ENCODE results near the gene FAM120AOS.

Gene FAM120AOS

GRCh38 chr9:93453047-93453914, at the start of gene FAM120AOS:
Gene FAM120AOS (minus strand): TSS chr9:93453581. CDS start chr9:93452709, 872 bp downstream.
- peak; percentile 96 for DNase-seq (ENCODE audit: low read depth)
- no peak for TF ChIP-seq CTCF (IDR thresholded peaks at IDR 0.05; ENCODE audit: low read length, missing control alignments)
- H3K4me3 ChIP-seq (replicated peaks; ENCODE audit: low read depth, low read length): peak within 1 kb of the TSS; percentile 90

GRCh38 chr9:93501406-93501805, 48.0 kb upstream of the FAM120AOS start:
- peak overlapping the region; percentile 18 for H3K4me3 ChIP-seq (replicated peaks; ENCODE audit: low read depth, low read length)
- DNase-seq (ENCODE audit: low read depth): no peak
- TF ChIP-seq CTCF (IDR thresholded peaks at IDR 0.05; ENCODE audit: low read length, missing control alignments): no peak

GRCh38 chr9:93500571-93501298, 47.4 kb upstream of the FAM120AOS start:
- no peak overlapping the region for H3K4me3 ChIP-seq (replicated peaks; ENCODE audit: low read depth, low read length)
- TF ChIP-seq CTCF (IDR thresholded peaks at IDR 0.05; ENCODE audit: low read length, missing control alignments): no peak
- no peak for DNase-seq (ENCODE audit: low read depth)

GRCh38 chr9:93496285-93496684, 42.9 kb upstream of the FAM120AOS start:
- no peak for TF ChIP-seq CTCF (IDR thresholded peaks at IDR 0.05; ENCODE audit: low read length, missing control alignments)
- H3K4me3 ChIP-seq (replicated peaks; ENCODE audit: low read depth, low read length): no peak overlapping the region
- DNase-seq (ENCODE audit: low read depth): no peak

GRCh38 chr9:93493949-93494348, 40.6 kb upstream of the FAM120AOS start:
- no peak overlapping the region for H3K4me3 ChIP-seq (replicated peaks; ENCODE audit: low read depth, low read length)
- TF ChIP-seq CTCF (IDR thresholded peaks at IDR 0.05; ENCODE audit: low read length, missing control alignments): no peak
- DNase-seq (ENCODE audit: low read depth): no peak

- H3K4me3 ChIP-seq (replicated peaks; ENCODE audit: low read depth, low read length): no peak overlapping the region
- no peak for DNase-seq (ENCODE audit: low read depth)
- no peak for TF ChIP-seq CTCF (IDR thresholded peaks at IDR 0.05; ENCODE audit: low read length, missing control alignments)
These were observed 38.9 kb upstream of the FAM120AOS start for GRCh38 chr9:93492327-93492726.
